ENCODE data around the gene PRXL2B. TPM values are rescaled to one million over a fixed set of nuclear protein-coding genes. Genes with fewer than 3 reads are reported as not detected.

Gene PRXL2B
- total RNA-seq, 1 experiment from 2014 or later: 31.0 TPM

- BruUV-seq (replicated peaks): no TSS peak
- Mint-ChIP-seq H3K27me3 (ENCODE audit: unreplicated experiment) (peaks cover 40% of the 10 kb centered on the region), H3K4me3 (ENCODE audit: low read depth, unreplicated experiment) (no peak overlapping the region), H3K9me3 (ENCODE audit: low read depth, unreplicated experiment) (peaks cover 4% of the 10 kb centered on the region), H3K36me3 (ENCODE audit: insufficient read depth, unreplicated experiment) (peaks cover 5% of the 10 kb centered on the region), H3K4me1 (ENCODE audit: low read depth, unreplicated experiment) (no peaks in the 10 kb centered on the region), H3K27ac (ENCODE audit: unreplicated experiment) (no peak overlapping the region)
- no peak for DNase-seq
- intact Hi-C loops (cut with micrococcal nuclease; ENCODE audit: unreplicated experiment): no loop called here
- CTCF ChIA-PET: no interaction called here
- TF ChIP-seq CTCF (IDR thresholded peaks at IDR 0.05; ENCODE audit: unreplicated experiment): no peak
These were observed 53.3 kb downstream of the PRXL2B start for GRCh38 chr1:2639607-2640521.

GRCh38 chr1:2640626-2641025 is 54.0 kb downstream of the PRXL2B start:
- no peaks in the 10 kb centered on the region for H3K4me1 Mint-ChIP-seq (ENCODE audit: low read depth, unreplicated experiment)
- CTCF ChIA-PET: no interaction called here
- intact Hi-C loops (cut with micrococcal nuclease; ENCODE audit: unreplicated experiment): no loop called here
- H3K9me3 Mint-ChIP-seq (ENCODE audit: low read depth, unreplicated experiment): peaks cover 5% of the 10 kb centered on the region
- no peak for DNase-seq
- no TSS peak for BruUV-seq (replicated peaks)
- peaks cover 40% of the 10 kb centered on the region for H3K27me3 Mint-ChIP-seq (ENCODE audit: unreplicated experiment)
- no peak overlapping the region for H3K4me3 Mint-ChIP-seq (ENCODE audit: low read depth, unreplicated experiment)
- TF ChIP-seq CTCF (IDR thresholded peaks at IDR 0.05; ENCODE audit: unreplicated experiment): no peak
- H3K27ac Mint-ChIP-seq (ENCODE audit: unreplicated experiment): no peak overlapping the region
- peaks cover 5% of the 10 kb centered on the region for H3K36me3 Mint-ChIP-seq (ENCODE audit: insufficient read depth, unreplicated experiment)

Other genes with a start within 250 kb of the PRXL2B start
- 23.2 and 25.9 TPM in 2 replicates for gene MORN1, start 195.2 kb upstream of the PRXL2B start, total RNA-seq (2022)
- 118 and 120 TPM in 2 replicates for gene RER1, start 194.9 kb upstream of the PRXL2B start, total RNA-seq (2022)
- 22.3 and 24.0 TPM in 2 replicates for gene PEX10, start 174.2 kb upstream of the PRXL2B start, total RNA-seq (2022)
- gene PLCH2, start 110.5 kb upstream of the PRXL2B start, total RNA-seq (2022): 3.1 and 4.1 TPM in 2 replicates
- gene PANK4, start 60.2 kb upstream of the PRXL2B start, total RNA-seq (2022): 24.4 and 24.7 TPM in 2 replicates
- not detected in 2 replicates for gene HES5, start 56.5 kb upstream of the PRXL2B start, total RNA-seq (2022)
- 24.4 and 33.4 TPM in 2 replicates for gene TNFRSF14, start 30.4 kb upstream of the PRXL2B start, total RNA-seq (2022)
- gene MMEL1, start 46.2 kb downstream of the PRXL2B start, total RNA-seq (2022): 5.6 and 10.9 TPM in 2 replicates
- gene TTC34, start 214.9 kb downstream of the PRXL2B start, total RNA-seq (2022): 1.2 and 1.3 TPM in 2 replicates